ENCODE results near the gene KRTAP4-3. TPM values are rescaled to one million over a fixed set of nuclear protein-coding genes. Genes with fewer than 3 reads are reported as not detected.

Gene KRTAP4-3
- total RNA-seq (2022): not detected in 2 replicates
- not detected for Bru-seq, nascent RNA
- not detected for BruChase-seq, experiment 1, labeled RNA remaining after a 6-hour chase
- BruChase-seq, experiment 2, labeled RNA remaining after a 2-hour chase: not detected
- long read RNA-seq: 0 reads

DNA sequence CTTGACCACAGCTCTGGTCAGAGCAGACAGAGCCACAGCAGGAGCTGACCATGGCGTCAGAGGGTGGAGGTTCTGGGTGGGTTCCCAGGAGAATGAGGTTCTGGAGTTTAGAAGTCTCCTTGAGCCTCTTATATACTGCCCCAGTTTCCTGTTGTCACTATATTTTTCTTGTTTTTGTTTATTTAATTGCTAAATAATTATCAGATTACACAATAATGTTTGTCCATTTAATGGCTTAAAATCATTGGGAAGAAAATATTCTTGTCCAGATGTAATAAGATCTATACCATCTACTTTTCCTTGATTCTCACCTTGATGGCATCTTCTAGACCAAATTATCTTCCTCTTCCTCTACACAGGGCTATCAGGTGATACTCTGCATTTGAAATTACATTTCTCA is at the start of gene KRTAP4-3:
TSS of gene KRTAP4-3 (minus strand) at position 101 of the 400 bp plus-strand sequence. CDS start at position 52, 49 bp downstream.
- no peaks in the 10 kb centered on the region for H3K27me3 Mint-ChIP-seq (ENCODE audit: unreplicated experiment)
- H3K36me3 Mint-ChIP-seq (ENCODE audit: insufficient read depth, unreplicated experiment): no peaks in the 10 kb centered on the region
- H3K4me1 Mint-ChIP-seq (ENCODE audit: low read depth, unreplicated experiment): no peaks in the 10 kb centered on the region
- H3K27ac Mint-ChIP-seq (ENCODE audit: unreplicated experiment): no peak within 1 kb of the TSS
- CTCF ChIA-PET: no interaction called here
- DNase-seq: no peak
- intact Hi-C loops (cut with micrococcal nuclease; ENCODE audit: unreplicated experiment): no loop called here
- TF ChIP-seq, protein P1, sequence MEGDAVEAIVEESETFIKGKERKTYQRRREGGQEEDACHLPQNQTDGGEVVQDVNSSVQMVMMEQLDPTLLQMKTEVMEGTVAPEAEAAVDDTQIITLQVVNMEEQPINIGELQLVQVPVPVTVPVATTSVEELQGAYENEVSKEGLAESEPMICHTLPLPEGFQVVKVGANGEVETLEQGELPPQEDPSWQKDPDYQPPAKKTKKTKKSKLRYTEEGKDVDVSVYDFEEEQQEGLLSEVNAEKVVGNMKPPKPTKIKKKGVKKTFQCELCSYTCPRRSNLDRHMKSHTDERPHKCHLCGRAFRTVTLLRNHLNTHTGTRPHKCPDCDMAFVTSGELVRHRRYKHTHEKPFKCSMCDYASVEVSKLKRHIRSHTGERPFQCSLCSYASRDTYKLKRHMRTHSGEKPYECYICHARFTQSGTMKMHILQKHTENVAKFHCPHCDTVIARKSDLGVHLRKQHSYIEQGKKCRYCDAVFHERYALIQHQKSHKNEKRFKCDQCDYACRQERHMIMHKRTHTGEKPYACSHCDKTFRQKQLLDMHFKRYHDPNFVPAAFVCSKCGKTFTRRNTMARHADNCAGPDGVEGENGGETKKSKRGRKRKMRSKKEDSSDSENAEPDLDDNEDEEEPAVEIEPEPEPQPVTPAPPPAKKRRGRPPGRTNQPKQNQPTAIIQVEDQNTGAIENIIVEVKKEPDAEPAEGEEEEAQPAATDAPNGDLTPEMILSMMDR (IDR thresholded peaks at IDR 0.05; ENCODE audit: unreplicated experiment): no peak
- no peaks in the 10 kb centered on the region for H3K9me3 Mint-ChIP-seq (ENCODE audit: low read depth, unreplicated experiment)
- no peak within 1 kb of the TSS for H3K4me3 Mint-ChIP-seq (ENCODE audit: low read depth, unreplicated experiment)
- BruUV-seq (replicated peaks): no TSS peak

DNA sequence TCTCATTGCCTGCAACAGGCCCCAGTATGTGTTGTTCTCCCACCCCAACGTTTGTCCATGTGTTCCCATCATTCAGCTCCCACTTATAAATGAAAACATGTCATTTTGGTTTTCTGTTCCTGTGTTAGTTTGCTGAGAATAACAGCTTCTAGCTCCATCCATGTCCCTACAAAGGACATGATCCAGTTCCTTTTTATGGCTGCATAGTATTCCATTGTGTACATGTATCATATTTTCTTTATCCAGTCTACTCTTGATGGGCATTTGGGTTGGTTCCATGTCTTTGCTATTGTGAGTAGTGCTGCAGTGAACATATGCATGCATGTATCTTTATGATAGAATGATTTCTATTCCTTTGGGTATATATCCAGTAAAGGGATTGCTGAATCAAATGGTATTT is 47.7 kb upstream of the KRTAP4-3 start:
- BruUV-seq (replicated peaks): no TSS peak
- H3K27me3 Mint-ChIP-seq (ENCODE audit: unreplicated experiment): no peaks in the 10 kb centered on the region
- H3K4me1 Mint-ChIP-seq (ENCODE audit: low read depth, unreplicated experiment): peaks cover 15% of the 10 kb centered on the region
- intact Hi-C loops (cut with micrococcal nuclease; ENCODE audit: unreplicated experiment): no loop called here
- no peak overlapping the region for H3K4me3 Mint-ChIP-seq (ENCODE audit: low read depth, unreplicated experiment)
- DNase-seq: no peak
- H3K9me3 Mint-ChIP-seq (ENCODE audit: low read depth, unreplicated experiment): peaks cover 4% of the 10 kb centered on the region
- TF ChIP-seq, protein P1 (IDR thresholded peaks at IDR 0.05; ENCODE audit: unreplicated experiment): no peak
- no peaks in the 10 kb centered on the region for H3K36me3 Mint-ChIP-seq (ENCODE audit: insufficient read depth, unreplicated experiment)
- CTCF ChIA-PET: no interaction called here
- H3K27ac Mint-ChIP-seq (ENCODE audit: unreplicated experiment): no peak overlapping the region

- intact Hi-C loops (cut with micrococcal nuclease; ENCODE audit: unreplicated experiment): no loop called here
Observed at GRCh38 chr17:41212524-41213169, 44.6 kb upstream of the KRTAP4-3 start.

DNA sequence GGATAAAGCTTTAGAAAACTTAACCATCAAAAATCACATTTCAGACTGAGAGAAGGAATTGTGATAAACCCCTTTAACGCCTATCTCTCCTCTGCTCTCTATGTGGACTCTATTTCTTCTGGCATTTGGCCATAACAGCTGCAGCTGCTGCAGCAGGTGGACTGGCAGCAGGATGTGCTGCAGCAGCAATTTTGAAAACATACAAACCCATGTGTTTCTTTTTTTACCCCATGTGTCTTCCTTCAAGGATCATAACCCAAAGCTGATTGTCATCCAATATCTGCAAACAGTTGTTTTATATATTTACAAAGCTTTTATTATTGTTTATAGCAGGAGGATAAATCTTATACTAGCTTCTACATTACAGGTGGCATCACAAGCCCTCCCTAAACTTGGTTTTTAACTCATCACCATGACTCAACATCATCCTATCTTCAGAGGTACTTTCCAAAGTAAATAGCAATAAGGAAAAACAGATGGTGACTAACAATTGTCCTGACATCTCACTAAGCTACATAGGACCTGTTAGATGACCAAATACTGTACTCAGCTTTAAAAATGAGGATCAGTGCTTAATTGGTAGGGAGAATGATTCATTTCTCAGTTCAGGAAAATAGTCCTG is 43.9 kb upstream of the KRTAP4-3 start:
- Mint-ChIP-seq H3K27ac (ENCODE audit: unreplicated experiment) (no peak overlapping the region), H3K9me3 (ENCODE audit: low read depth, unreplicated experiment) (peaks cover 4% of the 10 kb centered on the region), H3K4me3 (ENCODE audit: low read depth, unreplicated experiment) (no peak overlapping the region), H3K27me3 (ENCODE audit: unreplicated experiment) (no peaks in the 10 kb centered on the region), H3K36me3 (ENCODE audit: insufficient read depth, unreplicated experiment) (no peaks in the 10 kb centered on the region), H3K4me1 (ENCODE audit: low read depth, unreplicated experiment) (peaks cover 15% of the 10 kb centered on the region)
- BruUV-seq (replicated peaks): no TSS peak
- TF ChIP-seq, protein P1 (IDR thresholded peaks at IDR 0.05; ENCODE audit: unreplicated experiment): no peak
- no peak for DNase-seq
- CTCF ChIA-PET: interaction anchor here (0.6 to 1.2 kb wide), 3 partner anchors 38 to 146 kb away, joined by 3 to 6 read pairs (median 3); partner anchors contain the start of gene KRTAP2-4
- intact Hi-C loops (cut with micrococcal nuclease; ENCODE audit: unreplicated experiment): no loop called here

More at GRCh38 chr17:41212524-41213169, 44.6 kb upstream of the KRTAP4-3 start:
- BruUV-seq (replicated peaks): no TSS peak
- Mint-ChIP-seq H3K27ac (ENCODE audit: unreplicated experiment) (no peak overlapping the region), H3K4me1 (ENCODE audit: low read depth, unreplicated experiment) (peaks cover 15% of the 10 kb centered on the region), H3K27me3 (ENCODE audit: unreplicated experiment) (no peaks in the 10 kb centered on the region), H3K36me3 (ENCODE audit: insufficient read depth, unreplicated experiment) (no peaks in the 10 kb centered on the region), H3K9me3 (ENCODE audit: low read depth, unreplicated experiment) (peaks cover 4% of the 10 kb centered on the region), H3K4me3 (ENCODE audit: low read depth, unreplicated experiment) (no peak overlapping the region)
- TF ChIP-seq, protein P1 (IDR thresholded peaks at IDR 0.05; ENCODE audit: unreplicated experiment): no peak
- CTCF ChIA-PET: interaction anchor here (0.5 to 1.2 kb wide), 4 partner anchors 38 to 278 kb away, joined by 3 to 6 read pairs (median 3); partner anchors contain the start of gene KRTAP2-4
- DNase-seq: no peak
